DOHH2 (cell line): ENCODE measurements around the gene CFAP92.
A peak's percentile ranks its signal among the peaks of the same experiment; 100 is the strongest.
"Not testable (repeated sequence)": the region's sequence is repeated elsewhere in the genome, so short reads cannot be mapped to it uniquely, and the experiment has no call there.

ENCODE experiments used
- H3F3A ChIP-seq: fragments of 200-600 bp; sonication (generic), shearing (Covaris generic); 2 replicates; pipeline ENCODE4 v1.6.0; 2016; ENCODE audit warnings: antibody characterized with exemption, mild to moderate bottlenecking; ENCODE audit not compliant: control insufficient read depth, insufficient read depth
- H3K27ac ChIP-seq: fragments of 200-600 bp; sonication (generic); 2 replicates; pipeline ENCODE4 v1.5.1; 2014; ENCODE audit warnings: low read depth, mild to moderate bottlenecking, low read length, moderate library complexity
- H3K27me3 ChIP-seq: fragments of 200-600 bp; sonication (generic); 2 replicates; pipeline ENCODE4 v1.6.1; 2014; ENCODE audit warnings: mild to moderate bottlenecking, low read length, mixed read lengths; ENCODE audit not compliant: control insufficient read depth
- H3K36me3 ChIP-seq: fragments of 200-600 bp; sonication (generic); 2 replicates; pipeline ENCODE4 v1.6.1; 2014; ENCODE audit warnings: mild to moderate bottlenecking, low read length, moderate library complexity, mixed read lengths; ENCODE audit not compliant: control insufficient read depth
- H3K4me1 ChIP-seq: fragments of 200-600 bp; sonication (generic); 2 replicates; pipeline ENCODE4 v1.6.1; 2014; ENCODE audit warnings: mild to moderate bottlenecking, low read length, mixed read lengths; ENCODE audit not compliant: control insufficient read depth
- H3K4me2 ChIP-seq: fragments of 200-600 bp; sonication (generic); 2 replicates; pipeline ENCODE4 v1.6.0; 2014; ENCODE audit warnings: mild to moderate bottlenecking, low read length, moderate library complexity
- H3K4me3 ChIP-seq: fragments of 200-600 bp; sonication (generic); 2 replicates; pipeline ENCODE4 v1.5.1; 2014; ENCODE audit warnings: mild to moderate bottlenecking, low read length, mixed read lengths
- H3K79me2 ChIP-seq: fragments of 200-600 bp; sonication (generic); 2 replicates; pipeline ENCODE4 v1.6.1; 2014; ENCODE audit warnings: mild to moderate bottlenecking, low read length, mixed read lengths; ENCODE audit not compliant: control insufficient read depth
- H3K9me2 ChIP-seq: fragments of 200-600 bp; sonication (generic); replicated peaks from 2 replicates; pipeline ENCODE4 v1.6.1; 2014; ENCODE audit warnings: mild to moderate bottlenecking, low read length, mixed read lengths; ENCODE audit not compliant: control insufficient read depth
- H3K9me3 ChIP-seq: fragments of 200-600 bp; sonication (generic); 2 replicates; pipeline ENCODE4 v1.6.1; 2014; ENCODE audit warnings: antibody characterized with exemption, low read length, mixed read lengths; ENCODE audit not compliant: control insufficient read depth, insufficient read depth
- H4K20me1 ChIP-seq: fragments of 200-600 bp; sonication (generic); 2 replicates; pipeline ENCODE4 v1.6.0; 2014; ENCODE audit warnings: low read depth, mild to moderate bottlenecking, antibody characterized with exemption, low read length, moderate library complexity; ENCODE audit not compliant: control insufficient read depth, insufficient read depth
- EZH2phosphoT487 ChIP-seq: fragments of 200-600 bp; sonication (generic); IDR thresholded peaks from 2 replicates; pipeline ENCODE4 v1.6.1; 2017; ENCODE audit warnings: borderline replicate concordance, mild to moderate bottlenecking, antibody characterized with exemption, low read length, moderate library complexity, mixed read lengths
- TF ChIP-seq, protein P1 (sequence below): fragments of 200-600 bp; sonication (generic); IDR thresholded peaks from one replicate; pipeline ENCODE4 v1.5.1; 2014; ENCODE audit warnings: antibody characterized with exemption, mild to moderate bottlenecking, low read depth, low read length; ENCODE audit not compliant: poor library complexity, severe bottlenecking

CFAP92 gene

GRCh38 chr3:128884992-128885391 is 108.9 kb downstream of the CFAP92 start:
- Histone ChIP-seq H3K9me2 (no peaks in the 10 kb centered on the region), H3K36me3 (peaks cover 70% of the 10 kb centered on the region), H3K27ac (no peak overlapping the region), H3F3A (no peaks in the 10 kb centered on the region), H3K79me2 (peaks cover 79% of the 10 kb centered on the region), H3K4me1 (peaks cover 24% of the 10 kb centered on the region), H3K9me3 (no peaks in the 10 kb centered on the region), H4K20me1 (no peaks in the 10 kb centered on the region), H3K4me3 (no peak overlapping the region), H3K4me2 (no peak overlapping the region), H3K27me3 (no peaks in the 10 kb centered on the region)
- no peak for TF ChIP-seq EZH2phosphoT487
- TF ChIP-seq, protein P1, sequence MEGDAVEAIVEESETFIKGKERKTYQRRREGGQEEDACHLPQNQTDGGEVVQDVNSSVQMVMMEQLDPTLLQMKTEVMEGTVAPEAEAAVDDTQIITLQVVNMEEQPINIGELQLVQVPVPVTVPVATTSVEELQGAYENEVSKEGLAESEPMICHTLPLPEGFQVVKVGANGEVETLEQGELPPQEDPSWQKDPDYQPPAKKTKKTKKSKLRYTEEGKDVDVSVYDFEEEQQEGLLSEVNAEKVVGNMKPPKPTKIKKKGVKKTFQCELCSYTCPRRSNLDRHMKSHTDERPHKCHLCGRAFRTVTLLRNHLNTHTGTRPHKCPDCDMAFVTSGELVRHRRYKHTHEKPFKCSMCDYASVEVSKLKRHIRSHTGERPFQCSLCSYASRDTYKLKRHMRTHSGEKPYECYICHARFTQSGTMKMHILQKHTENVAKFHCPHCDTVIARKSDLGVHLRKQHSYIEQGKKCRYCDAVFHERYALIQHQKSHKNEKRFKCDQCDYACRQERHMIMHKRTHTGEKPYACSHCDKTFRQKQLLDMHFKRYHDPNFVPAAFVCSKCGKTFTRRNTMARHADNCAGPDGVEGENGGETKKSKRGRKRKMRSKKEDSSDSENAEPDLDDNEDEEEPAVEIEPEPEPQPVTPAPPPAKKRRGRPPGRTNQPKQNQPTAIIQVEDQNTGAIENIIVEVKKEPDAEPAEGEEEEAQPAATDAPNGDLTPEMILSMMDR: no peak

GRCh38 chr3:128882719-128883118 is 111.2 kb downstream of the CFAP92 start:
- H3K4me1 ChIP-seq: peaks cover 30% of the 10 kb centered on the region
- 0 out of 2 replicates have a peak, but pooled peaks cover under 1% of the 10 kb centered on the region for H3F3A ChIP-seq
- H3K79me2 ChIP-seq: peaks cover 83% of the 10 kb centered on the region
- H3K27ac ChIP-seq: no peak overlapping the region
- H3K9me3 ChIP-seq: no peaks in the 10 kb centered on the region
- H3K4me3 ChIP-seq: no peak overlapping the region
- H3K4me2 ChIP-seq: no peak overlapping the region
- H3K27me3 ChIP-seq: no peaks in the 10 kb centered on the region
- TF ChIP-seq EZH2phosphoT487: no peak
- TF ChIP-seq, protein P1: no peak
- no peaks in the 10 kb centered on the region for H4K20me1 ChIP-seq
- no peaks in the 10 kb centered on the region for H3K9me2 ChIP-seq
- H3K36me3 ChIP-seq: peaks cover 61% of the 10 kb centered on the region

GRCh38 chr3:128881576-128881975 is 112.3 kb downstream of the CFAP92 start:
- Histone ChIP-seq H3K4me3 (no peak overlapping the region), H3K79me2 (peaks cover 81% of the 10 kb centered on the region)
- no peak for TF ChIP-seq EZH2phosphoT487
- TF ChIP-seq, protein P1: no peak

DNA sequence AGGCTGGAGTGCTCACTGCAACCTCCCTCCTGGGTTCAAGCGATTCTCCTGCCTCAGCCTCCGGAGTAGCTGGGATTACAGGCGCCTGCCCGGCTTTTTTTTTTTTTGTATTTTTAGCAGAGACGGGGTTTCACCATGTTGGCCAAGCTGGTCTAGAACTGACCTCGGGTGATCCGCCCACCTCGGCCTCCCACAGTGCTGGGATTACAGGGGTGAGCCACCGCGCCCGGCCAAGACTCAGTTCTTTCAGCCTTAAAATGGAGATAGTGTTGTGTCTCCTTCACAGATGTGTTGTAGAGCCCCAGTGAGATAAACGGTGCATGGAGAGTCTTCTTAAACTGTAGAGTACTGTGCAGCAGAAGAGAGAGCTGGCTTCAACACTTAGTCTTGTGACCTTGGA is 113.4 kb downstream of the CFAP92 start:
- Histone ChIP-seq H3K4me1 (peaks cover 35% of the 10 kb centered on the region), H3K36me3 (peaks cover 58% of the 10 kb centered on the region), H3K79me2 (peaks cover 79% of the 10 kb centered on the region), H3K4me2 (peak overlapping the region; percentile 78), H3K4me3 (peak overlapping the region; percentile 91)
- not testable (repeated sequence) for H3K9me3 ChIP-seq, H4K20me1 ChIP-seq, H3K27me3 ChIP-seq, H3K9me2 ChIP-seq, H3F3A ChIP-seq, H3K27ac ChIP-seq

More at GRCh38 chr3:128881576-128881975, 112.3 kb downstream of the CFAP92 start:
- no peaks in the 10 kb centered on the region for H4K20me1 ChIP-seq
- H3K36me3 ChIP-seq: peaks cover 58% of the 10 kb centered on the region
- no peaks in the 10 kb centered on the region for H3K27me3 ChIP-seq
- H3F3A ChIP-seq: peaks cover 5% of the 10 kb centered on the region; the same call in 1 of the 2 replicates
- H3K4me2 ChIP-seq: peak overlapping the region; percentile 78; the same call in 1 of the 2 replicates
- H3K27ac ChIP-seq: no peak overlapping the region
- no peaks in the 10 kb centered on the region for H3K9me2 ChIP-seq
- H3K4me1 ChIP-seq: peaks cover 35% of the 10 kb centered on the region
- no peaks in the 10 kb centered on the region for H3K9me3 ChIP-seq
